Measurements from ENCODE around the gene MX2. TPM values are rescaled to one million over a fixed set of nuclear protein-coding genes. Genes with fewer than 3 reads are reported as not detected.

MX2 gene
- total and polyA plus RNA-seq, 2 of the 8 experiments (the other 6 are each of a cell fraction or from before 2014, with no cell fraction given): 3.1 to 8.9 TPM

DNA sequence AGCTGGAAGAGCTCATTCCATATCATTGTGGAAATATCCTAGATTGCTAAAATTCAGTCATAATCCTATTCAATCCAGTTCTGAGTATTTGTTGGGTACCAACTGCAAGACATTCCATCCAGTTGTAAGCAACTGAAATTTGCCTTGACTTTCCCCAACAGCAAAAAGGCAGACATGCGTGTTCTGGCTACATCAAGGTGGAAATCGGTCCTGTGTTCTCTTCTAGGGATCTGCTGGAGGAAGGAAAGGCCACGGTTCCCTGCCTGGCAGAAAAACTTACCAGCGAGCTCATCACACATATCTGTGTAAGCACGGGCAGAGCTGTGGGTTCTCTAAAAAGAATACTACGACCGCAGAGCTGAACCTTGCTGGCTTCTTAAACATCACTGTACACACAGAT lies 81.7 kb downstream of the MX2 start (continued):
- TF ChIP-seq, protein P1, sequence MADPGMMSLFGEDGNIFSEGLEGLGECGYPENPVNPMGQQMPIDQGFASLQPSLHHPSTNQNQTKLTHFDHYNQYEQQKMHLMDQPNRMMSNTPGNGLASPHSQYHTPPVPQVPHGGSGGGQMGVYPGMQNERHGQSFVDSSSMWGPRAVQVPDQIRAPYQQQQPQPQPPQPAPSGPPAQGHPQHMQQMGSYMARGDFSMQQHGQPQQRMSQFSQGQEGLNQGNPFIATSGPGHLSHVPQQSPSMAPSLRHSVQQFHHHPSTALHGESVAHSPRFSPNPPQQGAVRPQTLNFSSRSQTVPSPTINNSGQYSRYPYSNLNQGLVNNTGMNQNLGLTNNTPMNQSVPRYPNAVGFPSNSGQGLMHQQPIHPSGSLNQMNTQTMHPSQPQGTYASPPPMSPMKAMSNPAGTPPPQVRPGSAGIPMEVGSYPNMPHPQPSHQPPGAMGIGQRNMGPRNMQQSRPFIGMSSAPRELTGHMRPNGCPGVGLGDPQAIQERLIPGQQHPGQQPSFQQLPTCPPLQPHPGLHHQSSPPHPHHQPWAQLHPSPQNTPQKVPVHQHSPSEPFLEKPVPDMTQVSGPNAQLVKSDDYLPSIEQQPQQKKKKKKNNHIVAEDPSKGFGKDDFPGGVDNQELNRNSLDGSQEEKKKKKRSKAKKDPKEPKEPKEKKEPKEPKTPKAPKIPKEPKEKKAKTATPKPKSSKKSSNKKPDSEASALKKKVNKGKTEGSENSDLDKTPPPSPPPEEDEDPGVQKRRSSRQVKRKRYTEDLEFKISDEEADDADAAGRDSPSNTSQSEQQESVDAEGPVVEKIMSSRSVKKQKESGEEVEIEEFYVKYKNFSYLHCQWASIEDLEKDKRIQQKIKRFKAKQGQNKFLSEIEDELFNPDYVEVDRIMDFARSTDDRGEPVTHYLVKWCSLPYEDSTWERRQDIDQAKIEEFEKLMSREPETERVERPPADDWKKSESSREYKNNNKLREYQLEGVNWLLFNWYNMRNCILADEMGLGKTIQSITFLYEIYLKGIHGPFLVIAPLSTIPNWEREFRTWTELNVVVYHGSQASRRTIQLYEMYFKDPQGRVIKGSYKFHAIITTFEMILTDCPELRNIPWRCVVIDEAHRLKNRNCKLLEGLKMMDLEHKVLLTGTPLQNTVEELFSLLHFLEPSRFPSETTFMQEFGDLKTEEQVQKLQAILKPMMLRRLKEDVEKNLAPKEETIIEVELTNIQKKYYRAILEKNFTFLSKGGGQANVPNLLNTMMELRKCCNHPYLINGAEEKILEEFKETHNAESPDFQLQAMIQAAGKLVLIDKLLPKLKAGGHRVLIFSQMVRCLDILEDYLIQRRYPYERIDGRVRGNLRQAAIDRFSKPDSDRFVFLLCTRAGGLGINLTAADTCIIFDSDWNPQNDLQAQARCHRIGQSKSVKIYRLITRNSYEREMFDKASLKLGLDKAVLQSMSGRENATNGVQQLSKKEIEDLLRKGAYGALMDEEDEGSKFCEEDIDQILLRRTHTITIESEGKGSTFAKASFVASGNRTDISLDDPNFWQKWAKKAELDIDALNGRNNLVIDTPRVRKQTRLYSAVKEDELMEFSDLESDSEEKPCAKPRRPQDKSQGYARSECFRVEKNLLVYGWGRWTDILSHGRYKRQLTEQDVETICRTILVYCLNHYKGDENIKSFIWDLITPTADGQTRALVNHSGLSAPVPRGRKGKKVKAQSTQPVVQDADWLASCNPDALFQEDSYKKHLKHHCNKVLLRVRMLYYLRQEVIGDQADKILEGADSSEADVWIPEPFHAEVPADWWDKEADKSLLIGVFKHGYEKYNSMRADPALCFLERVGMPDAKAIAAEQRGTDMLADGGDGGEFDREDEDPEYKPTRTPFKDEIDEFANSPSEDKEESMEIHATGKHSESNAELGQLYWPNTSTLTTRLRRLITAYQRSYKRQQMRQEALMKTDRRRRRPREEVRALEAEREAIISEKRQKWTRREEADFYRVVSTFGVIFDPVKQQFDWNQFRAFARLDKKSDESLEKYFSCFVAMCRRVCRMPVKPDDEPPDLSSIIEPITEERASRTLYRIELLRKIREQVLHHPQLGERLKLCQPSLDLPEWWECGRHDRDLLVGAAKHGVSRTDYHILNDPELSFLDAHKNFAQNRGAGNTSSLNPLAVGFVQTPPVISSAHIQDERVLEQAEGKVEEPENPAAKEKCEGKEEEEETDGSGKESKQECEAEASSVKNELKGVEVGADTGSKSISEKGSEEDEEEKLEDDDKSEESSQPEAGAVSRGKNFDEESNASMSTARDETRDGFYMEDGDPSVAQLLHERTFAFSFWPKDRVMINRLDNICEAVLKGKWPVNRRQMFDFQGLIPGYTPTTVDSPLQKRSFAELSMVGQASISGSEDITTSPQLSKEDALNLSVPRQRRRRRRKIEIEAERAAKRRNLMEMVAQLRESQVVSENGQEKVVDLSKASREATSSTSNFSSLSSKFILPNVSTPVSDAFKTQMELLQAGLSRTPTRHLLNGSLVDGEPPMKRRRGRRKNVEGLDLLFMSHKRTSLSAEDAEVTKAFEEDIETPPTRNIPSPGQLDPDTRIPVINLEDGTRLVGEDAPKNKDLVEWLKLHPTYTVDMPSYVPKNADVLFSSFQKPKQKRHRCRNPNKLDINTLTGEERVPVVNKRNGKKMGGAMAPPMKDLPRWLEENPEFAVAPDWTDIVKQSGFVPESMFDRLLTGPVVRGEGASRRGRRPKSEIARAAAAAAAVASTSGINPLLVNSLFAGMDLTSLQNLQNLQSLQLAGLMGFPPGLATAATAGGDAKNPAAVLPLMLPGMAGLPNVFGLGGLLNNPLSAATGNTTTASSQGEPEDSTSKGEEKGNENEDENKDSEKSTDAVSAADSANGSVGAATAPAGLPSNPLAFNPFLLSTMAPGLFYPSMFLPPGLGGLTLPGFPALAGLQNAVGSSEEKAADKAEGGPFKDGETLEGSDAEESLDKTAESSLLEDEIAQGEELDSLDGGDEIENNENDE (IDR thresholded peaks at IDR 0.05; ENCODE audit: insufficient replicate concordance, low read length): no peak
- TF ChIP-seq EP300 (IDR thresholded peaks at IDR 0.05; ENCODE audit: borderline replicate concordance in 1 of 2, low read depth in 2 of 2, low read length in 2 of 2): no peak
- no peak for TF ChIP-seq YY1 (IDR thresholded peaks at IDR 0.05; ENCODE audit: low read depth, low read length)
- no peak for TF ChIP-seq CBX5 (IDR thresholded peaks at IDR 0.05; ENCODE audit: low read depth, low read length)
